ENCODE data around the gene NCCRP1.
A peak's percentile ranks its signal among the peaks of the same experiment; 100 is the strongest.

Gene NCCRP1

DNA sequence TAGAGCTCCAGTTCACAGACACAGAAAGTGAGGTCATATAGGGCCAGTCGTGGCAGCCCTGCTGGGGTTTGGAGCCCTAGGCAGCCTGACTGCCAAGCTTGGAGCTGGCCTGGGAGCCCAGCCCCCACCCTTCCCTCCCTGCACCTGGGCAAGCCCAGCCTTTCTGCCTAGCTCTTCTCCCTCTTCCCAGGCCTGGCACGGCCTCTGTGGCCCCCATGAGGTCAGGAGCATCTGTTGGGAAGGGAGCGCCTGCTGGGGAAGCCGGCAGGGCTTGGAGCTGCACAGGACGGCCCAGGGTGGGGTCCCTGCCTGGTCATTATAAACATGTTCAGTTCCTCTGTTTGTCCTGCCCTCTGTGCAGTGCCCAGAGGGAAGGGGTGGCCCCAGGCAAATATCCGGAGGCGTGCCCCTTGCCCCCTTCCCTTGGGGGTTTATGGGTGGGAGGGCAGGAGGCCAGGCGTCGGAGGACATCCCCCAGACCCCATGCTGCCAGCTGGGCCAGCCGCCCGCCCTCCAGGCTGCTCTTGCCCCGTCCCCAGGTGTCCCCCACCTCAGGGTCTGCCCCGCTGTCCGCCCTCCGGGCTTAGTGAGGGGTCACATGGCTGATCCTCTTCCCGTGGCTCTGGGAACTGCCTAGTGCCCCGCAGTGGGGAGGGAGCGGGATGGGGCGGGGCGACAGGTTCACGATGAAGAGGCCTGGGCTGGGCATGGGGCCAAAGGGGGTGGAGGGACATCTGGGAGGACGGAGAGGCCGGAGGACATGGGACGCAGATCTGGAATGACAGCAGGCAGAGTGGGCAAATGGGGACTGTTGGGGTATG, 30.0 kb upstream of the NCCRP1 start:
- DNase-seq = no peak

DNA sequence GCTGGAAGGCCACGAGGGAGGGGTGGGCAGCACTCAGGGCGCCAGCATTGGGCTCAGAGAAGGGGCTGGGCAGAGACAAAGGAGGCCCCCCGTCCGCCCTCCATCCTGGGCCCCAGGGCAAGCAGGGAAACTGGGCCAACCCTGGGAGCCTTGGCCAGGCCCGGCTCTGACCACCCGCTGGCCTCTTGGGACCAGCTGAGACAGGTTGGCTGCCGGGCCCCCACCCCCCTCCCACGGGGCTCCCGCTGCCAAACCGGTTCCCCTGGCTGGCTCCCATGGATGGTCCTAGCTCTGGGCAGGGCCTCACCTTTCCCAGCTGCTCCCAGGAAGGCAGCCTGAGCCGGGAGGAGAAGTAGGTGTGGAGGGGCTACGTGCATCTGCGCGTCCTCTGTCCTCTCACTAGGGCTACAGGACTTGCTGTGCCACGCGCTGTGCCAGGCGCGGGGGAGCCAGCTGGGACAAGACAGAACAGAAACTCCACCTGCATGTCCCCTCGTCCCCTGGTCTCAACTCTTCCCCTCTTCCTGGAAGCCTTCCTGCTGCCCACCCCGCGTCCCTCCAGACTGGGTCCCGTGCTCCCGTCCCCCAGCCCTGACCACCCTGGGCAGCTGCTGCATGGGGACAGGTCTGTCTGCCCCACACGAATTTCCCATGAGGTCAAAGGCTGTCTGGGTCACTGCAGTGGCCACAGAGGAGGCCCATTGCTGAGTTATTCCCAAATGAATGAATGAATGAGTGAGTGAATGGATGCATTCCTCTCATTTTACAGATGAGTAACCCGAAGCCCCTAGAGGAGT, 29.1 kb upstream of the NCCRP1 start:
- no peak for DNase-seq

DNA sequence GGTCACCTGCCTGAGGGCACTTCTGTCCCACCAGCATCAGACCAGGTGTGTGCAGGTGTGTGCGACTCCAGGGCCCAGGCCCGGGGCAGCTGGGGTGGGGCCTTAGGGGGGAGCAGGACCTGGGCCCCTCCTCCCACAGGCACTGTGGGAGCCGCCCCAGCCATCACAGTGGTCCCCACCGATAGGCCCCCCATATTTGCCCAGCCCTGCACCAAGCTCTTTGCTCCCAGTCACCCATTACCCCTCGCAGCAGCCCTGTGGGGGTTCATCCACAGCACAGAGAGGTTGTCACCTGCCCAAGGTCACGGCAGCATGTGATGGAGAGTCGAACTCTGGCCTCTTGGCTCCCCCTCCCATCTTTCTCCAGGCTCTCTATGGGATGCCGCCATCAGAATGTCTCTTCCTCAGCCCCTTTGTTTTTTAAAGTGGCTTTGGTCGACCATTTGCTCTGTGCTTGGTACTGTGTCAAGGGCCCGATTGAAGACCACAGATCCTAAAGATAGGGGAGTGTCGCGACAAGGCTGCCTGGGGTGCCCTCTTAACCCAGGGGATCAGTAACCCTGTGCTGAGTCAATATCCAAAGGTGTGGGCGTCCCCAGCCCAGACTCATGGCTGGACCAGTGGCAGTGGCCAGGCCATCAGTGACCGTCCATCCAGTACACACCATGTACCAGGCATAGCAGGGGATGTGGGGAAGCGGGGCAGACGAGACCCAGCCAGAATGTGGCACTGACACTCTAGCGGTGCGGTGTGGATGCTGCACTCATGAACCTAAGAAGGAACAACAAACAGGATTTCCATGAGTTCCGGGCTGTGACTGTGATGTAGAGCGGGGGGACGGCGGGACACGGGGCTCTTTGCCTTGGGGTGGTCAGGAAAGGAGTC, 28.3 kb upstream of the NCCRP1 start:
- no peak for DNase-seq

DNA sequence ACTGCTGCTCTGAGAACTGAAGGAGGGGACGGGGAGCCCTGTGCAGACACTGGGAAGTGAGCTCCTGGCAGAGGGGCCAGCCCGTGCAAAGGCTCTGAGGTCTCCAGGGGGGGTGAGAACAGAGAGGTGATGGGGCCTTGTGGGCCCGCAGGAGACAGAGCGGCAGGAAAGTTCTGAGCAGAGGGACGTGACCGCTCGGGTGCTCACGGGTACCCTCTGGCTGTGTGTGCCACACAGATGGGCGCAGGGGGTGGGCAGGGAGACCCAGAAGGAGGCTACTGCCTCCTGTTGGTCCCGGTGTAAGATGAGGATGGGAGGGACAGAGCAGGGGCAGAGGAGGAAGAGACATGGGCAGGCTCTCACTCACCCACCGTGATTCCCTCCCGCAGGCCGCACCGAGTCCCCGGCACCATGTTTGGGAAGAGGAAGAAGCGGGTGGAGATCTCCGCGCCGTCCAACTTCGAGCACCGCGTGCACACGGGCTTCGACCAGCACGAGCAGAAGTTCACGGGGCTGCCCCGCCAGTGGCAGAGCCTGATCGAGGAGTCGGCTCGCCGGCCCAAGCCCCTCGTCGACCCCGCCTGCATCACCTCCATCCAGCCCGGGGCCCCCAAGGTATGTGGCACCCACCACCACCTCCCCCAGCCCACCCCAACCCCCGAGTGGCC, 27.5 kb upstream of the NCCRP1 start:
- no peak for DNase-seq

DNA sequence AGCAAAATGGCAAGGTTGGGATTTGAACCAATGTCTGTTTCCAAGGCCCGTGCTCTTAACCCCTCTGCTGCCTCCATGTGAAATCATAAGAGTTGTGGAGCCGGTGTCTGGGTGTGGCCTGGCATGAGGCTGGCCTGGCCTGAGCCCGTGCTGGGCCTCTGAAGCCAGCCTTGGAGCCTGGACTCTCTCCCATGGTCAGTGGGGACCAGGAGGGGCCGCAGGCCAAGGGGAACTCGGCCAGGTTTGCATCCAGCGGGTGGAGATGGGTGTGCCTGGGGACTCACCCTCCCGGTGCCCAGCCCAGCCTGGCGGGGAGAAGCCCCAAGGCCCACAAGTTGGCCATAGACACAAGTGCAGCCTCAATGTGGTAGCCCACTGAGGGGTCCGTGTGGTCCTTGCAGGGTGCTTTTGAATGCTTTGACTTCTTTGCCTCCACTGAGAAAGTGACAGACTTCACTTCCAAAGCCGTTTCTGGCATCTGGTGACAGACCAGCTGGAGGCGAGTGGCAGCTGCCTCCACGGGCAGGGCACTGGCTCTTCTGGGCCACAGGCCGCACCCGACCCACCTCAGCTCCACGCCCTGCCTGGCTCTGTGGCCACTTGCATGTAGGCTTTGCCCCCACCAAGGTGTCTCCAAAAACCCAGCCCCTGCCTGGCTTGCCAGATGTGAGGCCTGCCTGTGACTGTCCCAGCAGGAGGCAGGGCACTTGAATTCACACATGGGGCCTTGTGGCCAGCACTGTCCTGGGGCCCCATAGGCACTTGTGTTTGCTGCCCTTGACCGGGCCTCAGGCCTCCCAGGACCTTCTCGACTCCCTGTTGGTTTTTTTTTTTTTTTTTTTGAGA, 26.2 kb upstream of the NCCRP1 start:
- DNase-seq = no peak

DNA sequence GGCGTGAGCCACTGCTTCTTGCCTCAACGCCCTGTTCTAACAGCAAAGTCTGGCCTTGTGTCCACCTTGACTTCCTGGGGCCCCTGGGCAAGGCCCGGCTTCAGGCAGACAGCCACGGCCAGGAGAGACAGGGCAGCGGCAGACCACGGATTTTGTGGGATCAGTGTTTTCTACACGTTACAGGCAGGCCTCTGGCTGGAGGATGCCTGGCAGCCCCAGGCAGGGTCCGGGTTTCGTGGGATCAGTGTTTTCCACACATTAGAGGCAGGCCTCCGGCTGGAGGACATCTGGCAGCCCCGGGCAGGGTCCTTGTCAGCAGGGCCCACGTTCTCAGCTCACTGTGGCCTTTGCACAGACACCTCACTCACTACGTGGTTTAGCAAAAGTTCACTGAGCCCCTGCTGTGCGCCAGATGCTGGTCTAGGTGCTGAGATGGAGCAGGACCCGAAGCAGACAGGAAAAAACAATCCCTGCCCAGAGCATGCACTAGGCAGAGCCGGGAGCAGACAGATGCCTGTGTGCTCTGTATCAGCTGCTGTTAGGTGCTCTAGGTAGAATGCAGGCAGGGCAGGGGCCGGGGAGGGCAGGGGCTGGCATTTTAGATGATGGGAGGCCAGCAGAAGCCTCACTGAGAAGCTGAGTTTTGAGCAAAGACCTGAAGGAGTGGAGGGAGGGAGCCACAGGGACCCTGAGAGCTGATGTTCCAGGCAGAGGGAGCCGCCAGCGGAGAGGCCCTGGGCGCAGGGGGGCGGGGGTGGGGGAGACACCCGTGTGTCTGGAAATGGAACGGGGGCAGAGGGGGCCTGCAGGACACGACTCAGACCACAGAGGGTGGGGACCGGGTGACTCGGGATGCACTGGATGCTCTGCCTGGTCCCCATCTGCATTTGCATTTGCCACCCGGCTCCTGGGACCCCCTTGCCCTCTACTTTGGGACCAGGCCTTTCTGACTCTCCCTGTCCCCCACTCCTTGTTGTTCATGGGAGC, 25.0 kb upstream of the NCCRP1 start:
- DNase-seq = peak; percentile 16

DNA sequence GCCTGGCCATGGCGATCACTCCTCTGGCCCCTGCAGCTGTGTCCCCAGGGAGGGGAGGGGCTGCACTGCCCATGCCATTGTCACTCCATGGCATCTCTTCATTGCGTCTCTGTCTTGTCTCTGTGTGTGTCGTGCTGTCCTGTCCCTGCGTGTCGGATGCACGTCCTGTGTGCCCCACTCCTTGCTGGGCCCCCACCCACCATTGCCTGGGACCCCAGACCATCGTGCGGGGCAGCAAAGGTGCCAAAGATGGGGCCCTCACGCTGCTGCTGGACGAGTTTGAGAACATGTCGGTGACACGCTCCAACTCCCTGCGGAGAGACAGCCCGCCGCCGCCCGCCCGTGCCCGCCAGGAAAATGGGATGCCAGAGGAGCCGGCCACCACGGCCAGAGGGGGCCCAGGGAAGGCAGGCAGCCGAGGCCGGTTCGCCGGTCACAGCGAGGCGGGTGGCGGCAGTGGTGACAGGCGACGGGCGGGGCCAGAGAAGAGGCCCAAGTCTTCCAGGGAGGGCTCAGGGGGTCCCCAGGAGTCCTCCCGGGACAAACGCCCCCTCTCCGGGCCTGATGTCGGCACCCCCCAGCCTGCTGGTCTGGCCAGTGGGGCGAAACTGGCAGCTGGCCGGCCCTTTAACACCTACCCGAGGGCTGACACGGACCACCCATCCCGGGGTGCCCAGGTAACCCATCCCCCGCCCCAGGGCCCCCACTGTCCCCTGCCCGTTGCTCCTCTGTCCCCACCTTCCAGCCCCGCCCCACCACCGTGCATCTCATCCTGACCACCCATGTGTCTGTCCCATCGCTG, 23.9 kb upstream of the NCCRP1 start:
- DNase-seq = no peak

DNA sequence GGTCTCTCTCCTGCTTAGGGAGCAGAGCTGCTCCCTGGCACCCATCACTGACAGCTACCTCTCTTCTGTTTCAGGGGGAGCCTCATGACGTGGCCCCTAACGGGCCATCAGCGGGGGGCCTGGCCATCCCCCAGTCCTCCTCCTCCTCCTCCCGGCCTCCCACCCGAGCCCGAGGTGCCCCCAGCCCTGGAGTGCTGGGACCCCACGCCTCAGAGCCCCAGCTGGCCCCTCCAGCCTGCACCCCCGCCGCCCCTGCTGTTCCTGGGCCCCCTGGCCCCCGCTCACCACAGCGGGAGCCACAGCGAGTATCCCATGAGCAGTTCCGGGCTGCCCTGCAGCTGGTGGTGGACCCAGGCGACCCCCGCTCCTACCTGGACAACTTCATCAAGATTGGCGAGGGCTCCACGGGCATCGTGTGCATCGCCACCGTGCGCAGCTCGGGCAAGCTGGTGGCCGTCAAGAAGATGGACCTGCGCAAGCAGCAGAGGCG, 23.2 kb upstream of the NCCRP1 start:
- DNase-seq = no peak

DNA sequence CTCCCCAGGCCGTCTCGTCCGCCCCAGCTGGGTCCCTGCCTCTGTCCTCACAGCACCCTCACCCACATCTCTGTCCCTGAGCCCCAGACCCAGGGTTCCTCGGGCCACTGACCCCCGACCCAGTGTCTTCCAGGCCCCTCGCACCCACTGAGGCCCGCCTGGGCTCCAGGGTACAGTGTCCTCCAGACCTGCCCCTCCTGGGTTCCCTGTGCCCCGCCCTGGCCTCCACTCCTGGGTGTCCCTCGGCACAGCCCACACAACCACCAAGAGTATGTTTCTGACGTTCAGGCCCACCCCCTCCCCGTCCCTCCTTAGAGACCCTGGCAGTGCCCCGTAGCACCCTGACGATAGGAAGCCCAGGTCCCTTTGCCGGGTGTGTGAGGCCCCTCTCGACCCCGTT, 22.6 kb upstream of the NCCRP1 start:
- DNase-seq = no peak

DNA sequence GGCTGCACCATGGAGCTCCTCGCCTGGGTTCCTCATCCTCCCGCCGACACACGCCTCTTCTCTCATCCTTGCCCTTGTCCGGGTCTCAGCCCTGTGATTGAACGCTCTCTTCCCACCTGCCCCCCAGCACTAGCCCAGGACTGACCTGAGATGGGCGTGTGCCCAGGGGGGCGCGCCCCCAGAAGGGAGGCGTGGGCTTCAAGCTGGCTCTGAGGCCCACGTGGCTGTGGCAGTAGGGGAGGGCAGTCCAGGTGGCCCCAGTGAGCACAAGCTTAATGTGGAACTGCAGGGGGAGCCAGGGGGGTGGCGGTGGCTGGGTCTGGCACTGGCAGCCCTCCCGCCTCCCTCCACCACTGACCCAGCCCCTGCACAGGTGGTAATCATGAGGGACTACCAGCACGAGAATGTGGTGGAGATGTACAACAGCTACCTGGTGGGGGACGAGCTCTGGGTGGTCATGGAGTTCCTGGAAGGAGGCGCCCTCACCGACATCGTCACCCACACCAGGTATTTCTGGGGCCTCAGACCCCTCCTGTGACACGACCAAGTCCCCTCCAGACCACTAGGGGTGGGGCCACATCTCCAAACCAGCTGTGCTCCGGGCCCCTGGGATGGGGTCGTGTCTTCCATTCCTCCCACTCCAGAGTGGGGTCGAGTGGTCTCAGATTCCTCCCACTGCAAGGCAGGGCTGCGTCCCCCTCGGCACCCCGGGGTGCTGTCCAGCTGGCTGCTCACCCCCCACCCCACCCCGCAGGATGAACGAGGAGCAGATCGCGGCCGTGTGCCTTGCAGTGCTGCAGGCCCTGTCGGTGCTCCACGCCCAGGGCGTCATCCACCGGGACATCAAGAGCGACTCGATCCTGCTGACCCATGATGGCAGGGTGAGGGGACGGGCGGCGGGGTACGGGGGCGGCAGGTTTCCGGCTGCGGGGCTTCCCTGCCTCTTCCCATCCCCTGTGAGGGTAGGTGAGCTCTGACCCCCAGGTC, 21.9 kb upstream of the NCCRP1 start:
- DNase-seq = no peak

DNA sequence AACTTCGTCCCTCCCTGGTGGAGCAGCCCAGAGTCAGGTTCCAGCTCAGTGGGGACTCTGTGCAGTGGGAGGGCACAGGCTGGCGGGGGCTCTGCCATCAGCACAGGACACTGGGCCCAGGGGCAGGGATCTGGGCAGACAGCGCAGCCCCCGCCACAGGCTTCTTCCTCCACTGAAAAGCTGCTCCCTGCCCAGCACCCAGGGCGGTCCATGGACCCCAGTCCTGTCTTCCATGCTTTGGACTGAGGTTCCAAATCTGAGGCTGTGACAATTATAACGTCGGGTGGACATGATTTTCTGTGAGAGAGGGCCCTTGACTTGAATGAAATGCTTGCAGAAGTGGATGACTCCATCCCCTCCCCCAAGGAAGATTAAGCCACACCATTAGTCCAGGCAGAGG, 21.2 kb upstream of the NCCRP1 start:
- DNase-seq = no peak

DNA sequence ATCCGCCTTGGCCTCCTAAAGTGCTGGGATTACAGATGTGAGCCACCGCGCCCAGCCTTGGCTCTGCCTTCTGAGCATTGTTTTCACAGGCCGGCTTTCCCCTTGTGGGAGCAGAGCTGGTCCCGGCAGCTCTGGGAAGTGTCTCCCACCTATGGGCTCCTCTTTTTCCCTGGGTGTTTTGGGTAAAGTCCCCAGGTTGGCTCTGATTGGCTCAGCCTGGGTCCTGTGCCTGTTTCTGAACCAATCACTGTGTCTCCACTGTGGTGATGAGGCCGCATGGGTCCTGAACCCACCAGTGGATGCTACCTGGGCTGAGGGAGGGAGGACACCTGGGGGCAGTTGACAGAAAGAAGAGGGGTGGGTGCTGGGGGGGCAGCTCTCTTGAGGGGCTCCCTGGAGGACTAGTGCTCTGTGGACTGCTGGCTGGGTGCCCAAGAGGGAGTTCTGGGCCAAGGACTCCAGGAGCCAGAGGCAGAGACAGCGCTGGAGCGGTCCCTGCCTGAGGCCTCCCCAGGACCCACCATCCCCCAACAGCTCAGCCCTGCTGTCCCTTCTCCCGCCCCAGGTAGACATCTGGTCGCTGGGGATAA, 19.6 kb upstream of the NCCRP1 start:
- no peak for DNase-seq

DNA sequence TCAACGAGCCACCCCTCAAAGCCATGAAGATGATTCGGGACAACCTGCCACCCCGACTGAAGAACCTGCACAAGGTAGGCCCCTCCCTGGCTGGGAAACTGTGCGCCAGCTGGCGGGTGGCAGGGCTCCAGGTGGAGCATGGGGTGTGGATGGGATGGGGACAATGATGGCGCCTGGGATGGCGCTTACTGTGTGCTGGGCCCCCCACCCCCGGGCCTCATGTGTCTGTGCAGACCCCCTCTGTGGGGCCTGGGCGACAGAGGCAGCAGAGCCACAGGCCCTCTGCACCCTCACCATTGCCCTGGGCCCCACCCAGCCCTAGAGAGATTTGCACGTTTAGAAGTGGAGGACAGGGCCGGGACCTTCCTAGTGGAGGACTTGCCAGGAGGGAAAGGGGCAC, 19.0 kb upstream of the NCCRP1 start:
- DNase-seq = no peak

DNA sequence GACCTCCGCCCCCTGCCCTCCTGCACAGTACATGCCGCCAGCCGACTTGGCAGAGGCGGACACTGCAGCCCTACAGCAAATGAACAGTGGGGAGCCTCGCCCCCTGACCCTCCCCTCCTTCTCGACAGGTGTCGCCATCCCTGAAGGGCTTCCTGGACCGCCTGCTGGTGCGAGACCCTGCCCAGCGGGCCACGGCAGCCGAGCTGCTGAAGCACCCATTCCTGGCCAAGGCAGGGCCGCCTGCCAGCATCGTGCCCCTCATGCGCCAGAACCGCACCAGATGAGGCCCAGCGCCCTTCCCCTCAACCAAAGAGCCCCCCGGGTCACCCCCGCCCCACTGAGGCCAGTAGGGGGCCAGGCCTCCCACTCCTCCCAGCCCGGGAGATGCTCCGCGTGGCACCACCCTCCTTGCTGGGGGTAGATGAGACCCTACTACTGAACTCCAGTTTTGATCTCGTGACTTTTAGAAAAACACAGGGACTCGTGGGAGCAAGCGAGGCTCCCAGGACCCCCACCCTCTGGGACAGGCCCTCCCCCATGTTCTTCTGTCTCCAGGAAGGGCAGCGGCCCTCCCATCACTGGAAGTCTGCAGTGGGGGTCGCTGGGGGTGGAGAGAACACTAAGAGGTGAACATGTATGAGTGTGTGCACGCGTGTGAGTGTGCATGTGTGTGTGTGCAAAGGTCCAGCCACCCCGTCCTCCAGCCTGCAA, 18.3 kb upstream of the NCCRP1 start:
- no peak for DNase-seq

DNA sequence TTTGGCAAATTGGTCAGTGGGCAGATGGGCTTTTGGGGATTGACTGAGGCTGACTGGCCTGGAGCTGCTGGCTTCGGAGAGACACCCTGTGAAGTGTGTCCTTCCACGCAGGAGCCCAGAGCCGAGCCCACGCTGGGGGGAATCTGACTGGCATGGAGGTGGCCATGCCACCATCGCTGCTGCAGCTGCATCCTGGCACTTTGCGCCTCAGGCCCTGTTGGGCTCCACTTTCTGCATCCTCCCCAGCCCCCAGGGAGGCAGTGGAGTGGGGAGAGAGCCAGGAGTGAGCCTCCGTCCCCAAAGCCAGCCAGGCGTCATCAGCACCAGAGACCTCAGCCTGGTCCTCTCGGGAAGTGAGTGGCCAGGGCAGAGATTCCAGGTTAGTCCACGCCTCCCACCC, 17.0 kb upstream of the NCCRP1 start:
- no peak for DNase-seq

DNA sequence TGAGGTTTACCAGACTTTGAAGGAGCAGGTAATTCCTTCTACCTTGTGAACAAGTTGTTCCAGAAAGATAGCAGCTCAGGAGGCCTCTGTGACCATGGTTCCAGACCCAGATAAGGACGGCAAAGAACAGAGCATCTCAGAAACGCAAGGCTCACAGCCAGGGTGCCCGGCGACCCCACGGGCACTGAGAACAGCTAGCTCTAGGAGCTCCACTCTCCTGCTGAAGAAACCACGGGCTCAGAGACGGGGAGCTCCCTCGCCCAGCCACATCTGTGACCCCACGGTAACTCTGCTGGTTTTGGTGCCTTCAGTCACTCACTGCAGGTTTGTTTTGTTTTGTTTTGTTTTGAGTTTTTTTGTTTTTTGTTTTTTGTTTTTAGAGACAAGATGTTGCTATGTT, 16.0 kb upstream of the NCCRP1 start:
- no peak for DNase-seq
